Stimulated activated CD4-positive, alpha-beta T cell treated with anti-CD3 and anti-CD28 coated beads, TNF-alpha, amount 100 ng/mL, for 4 hours (primary cell): ENCODE measurements around the gene ZNF688.
"Not testable (repeated sequence)": the region's sequence is repeated elsewhere in the genome, so short reads cannot be mapped to it uniquely, and the experiment has no call there.

Experiments used
- DNase-seq, 3 experiments: peaks; one replicate each; pipeline ENCODE4 v3.0.0-alpha.2; 2020; ENCODE audit warnings: low read depth in 3 of 3

ZNF688 gene

GRCh38 chr16:30533748-30534367 is 37.7 kb downstream of the ZNF688 start:
- DNase-seq: no peak

- DNase-seq: no peak
These were observed 38.4 kb downstream of the ZNF688 start for GRCh38 chr16:30533146-30533522.

GRCh38 chr16:30532285-30533145 is 39.0 kb downstream of the ZNF688 start:
- no peak for DNase-seq

GRCh38 chr16:30530163-30531037 is 41.1 kb downstream of the ZNF688 start:
- no peak for DNase-seq

- DNase-seq: no peak
These were observed 42.6 kb downstream of the ZNF688 start for GRCh38 chr16:30528799-30529457.

- DNase-seq: no peak
These were observed 43.8 kb downstream of the ZNF688 start for GRCh38 chr16:30527635-30528178.

GRCh38 chr16:30526823-30527634 is 44.5 kb downstream of the ZNF688 start:
- peak; percentile 71 to 86 (median 77) for DNase-seq

GRCh38 chr16:30526137-30526822 is 45.2 kb downstream of the ZNF688 start, which contains the start of gene ZNF768:
Gene ZNF768, minus strand, starts transcription at chr16:30526566. Its CDS starts 153 bp downstream, at chr16:30526413.
- peak in 1 of 3 experiments; percentile 38 for DNase-seq

GRCh38 chr16:30525844-30526136 is 45.7 kb downstream of the ZNF688 start:
- no peak for DNase-seq

GRCh38 chr16:30524575-30525568 is 46.6 kb downstream of the ZNF688 start:
- no peak for DNase-seq

- DNase-seq: no peak
These were observed 47.5 kb downstream of the ZNF688 start for GRCh38 chr16:30523768-30524574.

- DNase-seq: not testable (repeated sequence)
These were observed 48.6 kb downstream of the ZNF688 start for GRCh38 chr16:30522702-30523463.

- DNase-seq: no peak
These were observed 49.5 kb downstream of the ZNF688 start for GRCh38 chr16:30521873-30522641.

GRCh38 chr16:30521476-30521872 is 50.0 kb downstream of the ZNF688 start:
- DNase-seq: no peak
